ENCODE measurements around the gene UBA1.

DNA sequence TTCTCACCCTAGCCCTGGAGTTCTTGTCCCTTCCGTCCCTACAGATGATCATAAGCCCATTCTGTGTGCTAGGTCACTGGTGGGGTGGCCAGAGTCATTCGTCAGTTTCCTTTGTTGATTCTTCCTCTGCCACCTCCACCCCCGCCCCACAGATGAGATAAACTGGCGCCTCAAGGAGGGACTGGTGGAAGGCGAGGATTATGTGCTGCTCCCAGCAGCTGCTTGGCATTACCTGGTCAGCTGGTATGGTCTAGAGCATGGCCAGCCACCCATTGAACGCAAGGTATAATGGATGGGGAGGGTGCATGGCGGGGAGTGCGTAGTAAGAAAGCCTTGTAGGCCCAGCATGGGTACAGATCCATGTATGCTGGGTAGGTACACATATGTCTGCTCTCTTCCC, 45.6 kb downstream of the UBA1 start:
- TF ChIP-seq BRCA1 (IDR thresholded peaks at IDR 0.05; ENCODE audit: low read depth, low read length) (no peak), CTCF (IDR thresholded peaks at IDR 0.05; ENCODE audit: control extremely low read depth in 1 of 3, insufficient read depth in 1 of 3, low read depth in 1 of 3, low read length in 3 of 3) (no peak), POLR2A (IDR thresholded peaks at IDR 0.05; ENCODE audit: control extremely low read depth in 1 of 2, low read depth in 2 of 2, low read length in 2 of 2) (no peak), RXRA (IDR thresholded peaks at IDR 0.05; ENCODE audit: insufficient read depth, low read depth, low read length) (no peak), MAFK (IDR thresholded peaks at IDR 0.05; ENCODE audit: low read depth, low read length) (no peak), RAD21 (IDR thresholded peaks at IDR 0.05 in 1 of 2, conservative IDR thresholded peaks at IDR 0.05 in 1 of 2; ENCODE audit: low read depth in 2 of 2, low read length in 2 of 2) (no peak), POLR2AphosphoS5 (IDR thresholded peaks at IDR 0.05; ENCODE audit: low read depth, low read length) (no peak), JUND (IDR thresholded peaks at IDR 0.05; ENCODE audit: low read length) (no peak), TAF1 (IDR thresholded peaks at IDR 0.05; ENCODE audit: low read depth, low read length) (no peak), CREB1 (IDR thresholded peaks at IDR 0.05) (no peak)
- TF ChIP-seq, protein P1, sequence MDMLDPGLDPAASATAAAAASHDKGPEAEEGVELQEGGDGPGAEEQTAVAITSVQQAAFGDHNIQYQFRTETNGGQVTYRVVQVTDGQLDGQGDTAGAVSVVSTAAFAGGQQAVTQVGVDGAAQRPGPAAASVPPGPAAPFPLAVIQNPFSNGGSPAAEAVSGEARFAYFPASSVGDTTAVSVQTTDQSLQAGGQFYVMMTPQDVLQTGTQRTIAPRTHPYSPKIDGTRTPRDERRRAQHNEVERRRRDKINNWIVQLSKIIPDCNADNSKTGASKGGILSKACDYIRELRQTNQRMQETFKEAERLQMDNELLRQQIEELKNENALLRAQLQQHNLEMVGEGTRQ (IDR thresholded peaks at IDR 0.05; ENCODE audit: low read length) = no peak

Measured in H1 (cell line).